GM12875 (cell line): ENCODE results near the gene IGF1.

ENCODE experiments used
- H3K4me3 ChIP-seq: one replicate; pipeline ENCODE4 v1.5.1; 2011; ENCODE audit warnings: low read depth, low read length, control low read depth
- CTCF ChIP-seq: IDR thresholded peaks from 2 replicates; pipeline ENCODE4 v1.5.1; 2011; ENCODE audit warnings: low read depth, mild to moderate bottlenecking, control low read depth, inconsistent platforms, low read length, moderate library complexity, borderline replicate concordance; ENCODE audit not compliant: insufficient read depth

The IGF1 gene

GRCh38 chr12:102501773-102502172, 21.4 kb upstream of the IGF1 start:
- no peak for TF ChIP-seq CTCF
- H3K4me3 ChIP-seq, result no peak overlapping the region

DNA sequence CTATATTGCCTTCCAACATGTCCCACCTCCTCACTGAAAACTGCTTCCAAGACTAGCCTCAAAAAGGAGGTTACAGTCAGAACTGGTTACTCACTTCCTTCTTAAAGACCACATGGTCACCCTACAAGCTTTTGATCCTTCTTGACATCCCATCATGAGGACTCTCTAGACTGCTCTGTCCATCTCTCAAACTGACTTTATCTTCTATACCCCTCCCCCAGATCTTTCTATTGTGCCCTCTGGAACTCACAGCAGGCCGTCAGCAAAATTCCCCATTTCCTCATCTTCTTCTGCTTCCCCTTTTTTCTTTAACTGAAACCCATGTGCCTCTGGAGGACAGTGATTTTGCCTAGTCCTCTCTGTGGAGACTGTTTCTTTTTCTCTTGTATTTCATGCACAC, 18.1 kb upstream of the IGF1 start:
- TF ChIP-seq CTCF, result no peak
- no peak overlapping the region for H3K4me3 ChIP-seq

- no peak for TF ChIP-seq CTCF
- no peak overlapping the region for H3K4me3 ChIP-seq
Observed at GRCh38 chr12:102497743-102498142, 17.4 kb upstream of the IGF1 start.

GRCh38 chr12:102496591-102496990, 16.2 kb upstream of the IGF1 start:
- TF ChIP-seq CTCF, result no peak
- H3K4me3 ChIP-seq, result no peak overlapping the region

- H3K4me3 ChIP-seq, result no peak overlapping the region
- no peak for TF ChIP-seq CTCF
Observed at GRCh38 chr12:102487226-102487625, 6.9 kb upstream of the IGF1 start.

DNA sequence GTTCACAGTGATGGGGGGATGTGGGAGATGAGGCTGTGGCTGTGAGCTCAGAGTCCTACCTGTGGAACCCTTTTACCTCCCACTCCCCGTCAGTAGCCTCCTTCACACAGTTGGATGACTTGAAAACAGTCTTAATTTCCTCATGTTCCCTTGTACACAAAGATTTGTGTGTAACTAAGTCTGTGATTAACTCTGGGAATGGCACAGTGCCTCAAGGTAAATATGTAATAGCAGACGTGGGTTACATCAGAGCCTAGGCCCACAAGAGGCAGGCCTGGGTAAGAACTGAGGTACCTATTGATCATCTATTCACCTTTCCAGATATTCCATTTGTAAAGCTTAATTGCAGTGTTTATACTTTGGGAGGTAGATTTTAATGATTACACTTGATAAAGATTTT, 5.8 kb upstream of the IGF1 start:
- TF ChIP-seq CTCF, result no peak

GRCh38 chr12:102484428-102484958, 4.1 kb upstream of the IGF1 start:
- peak; percentile 75 for TF ChIP-seq CTCF
- H3K4me3 ChIP-seq, result no peak overlapping the region

More for the DNA sequence above, 5.8 kb upstream of the IGF1 start:
- H3K4me3 ChIP-seq, result no peak overlapping the region
